ENCODE data around the gene ZNF443. TPM values are rescaled to one million over a fixed set of nuclear protein-coding genes. Genes with fewer than 3 reads are reported as not detected.
"Not testable (repeated sequence)": the region's sequence is repeated elsewhere in the genome, so short reads cannot be mapped to it uniquely, and the experiment has no call there.

Gene ZNF443
- total RNA-seq, 4 donors from 2014 or later = 2.3 to 6.5 (median 2.7) TPM

- DNase-seq (ENCODE audit: low spot score) (no peak), ATAC-seq (ENCODE audit: low FRiP score) (no peak)
These were observed 8.0 kb upstream of the ZNF443 start for GRCh38 chr19:12448808-12449207.

GRCh38 chr19:12439686-12440540 is 908 bp downstream of the ZNF443 start:
- DNase-seq (ENCODE audit: low spot score) = not testable (repeated sequence)
- peak; percentile 22 for ATAC-seq (ENCODE audit: low FRiP score)

More at GRCh38 chr19:12448808-12449207, 8.0 kb upstream of the ZNF443 start:
- TF ChIP-seq CTCF (IDR thresholded peaks at IDR 0.05) = no peak

- ATAC-seq (ENCODE audit: low FRiP score); DNase-seq (ENCODE audit: low spot score): not testable (repeated sequence)
These were observed 10.0 kb downstream of the ZNF443 start for GRCh38 chr19:12430726-12431299.

- no peak for ATAC-seq (ENCODE audit: low FRiP score)
These were observed 14.9 kb downstream of the ZNF443 start for GRCh38 chr19:12425888-12426274.

GRCh38 chr19:12425236-12425887 is 15.5 kb downstream of the ZNF443 start:
- ATAC-seq (ENCODE audit: low FRiP score) (no peak), DNase-seq (ENCODE audit: low spot score) (no peak)
- no peak for TF ChIP-seq CTCF (IDR thresholded peaks at IDR 0.05)

More at GRCh38 chr19:12425888-12426274, 14.9 kb downstream of the ZNF443 start:
- no peak for DNase-seq (ENCODE audit: low spot score)
- TF ChIP-seq CTCF (IDR thresholded peaks at IDR 0.05) = no peak

GRCh38 chr19:12417273-12417672 is 23.5 kb downstream of the ZNF443 start:
- not testable (repeated sequence) for DNase-seq (ENCODE audit: low spot score); ATAC-seq (ENCODE audit: low FRiP score)

- DNase-seq (ENCODE audit: low spot score) = no peak
- no peak for ATAC-seq (ENCODE audit: low FRiP score)
- TF ChIP-seq CTCF (IDR thresholded peaks at IDR 0.05) = no peak
These were observed 28.9 kb downstream of the ZNF443 start for GRCh38 chr19:12411893-12412292.

- DNase-seq (ENCODE audit: low spot score) = peak; percentile 93
- ATAC-seq (ENCODE audit: low FRiP score) = peak; percentile 98
- TF ChIP-seq CTCF (IDR thresholded peaks at IDR 0.05) = no peak
These were observed 40.0 kb downstream of the ZNF443 start, which contains the start of gene ZNF799 for GRCh38 chr19:12400633-12401502. TSS of gene ZNF799 (minus strand) at chr19:12401271. CDS start at chr19:12401070, 201 bp downstream.

GRCh38 chr19:12399901-12400632 is 40.8 kb downstream of the ZNF443 start:
- not testable (repeated sequence) for DNase-seq (ENCODE audit: low spot score)
- peak; percentile 26 for ATAC-seq (ENCODE audit: low FRiP score)

GRCh38 chr19:12391148-12391547 is 49.7 kb downstream of the ZNF443 start:
- not testable (repeated sequence) for ATAC-seq (ENCODE audit: low FRiP score)

GRCh38 chr19:12386365-12386764 is 54.5 kb downstream of the ZNF443 start:
- not testable (repeated sequence) for ATAC-seq (ENCODE audit: low FRiP score); DNase-seq (ENCODE audit: low spot score)

More at GRCh38 chr19:12391148-12391547, 49.7 kb downstream of the ZNF443 start:
- DNase-seq (ENCODE audit: low spot score) = not testable (repeated sequence)
